Right atrium auricular region (tissue), 2 donors: Measurements from ENCODE around the gene CDHR1. TPM values are rescaled to one million over a fixed set of nuclear protein-coding genes. Genes with fewer than 3 reads are reported as not detected.

ENCODE experiments used
- DNase-seq: peaks from one replicate; pipeline ENCODE4 v3.0.0-alpha.2; 2019; ENCODE audit warnings: low spot score
- H3K27ac ChIP-seq, 2 donors: fragments of 200-600 bp; sonication (generic); 1 replicate in 1 of 2; 2 replicates in 1 of 2; pipeline ENCODE4 v1.5.1; 2016 to 2019
- H3K27me3 ChIP-seq, 2 donors: fragments of 200-600 bp; sonication (generic); one replicate each; pipeline versions ENCODE4 v1.5.1 to v1.6.0; 2017 to 2019
- H3K36me3 ChIP-seq: fragments of 200-600 bp; sonication (generic); one replicate; pipeline ENCODE4 v1.5.1; 2016
- H3K4me1 ChIP-seq, 2 donors: fragments of 200-600 bp; sonication (generic); one replicate each; pipeline versions ENCODE4 v1.5.1 to v1.6.0; 2017 to 2019
- H3K4me3 ChIP-seq, 2 donors: fragments of 200-600 bp; sonication (generic); 1 replicate in 1 of 2; 2 replicates in 1 of 2; pipeline ENCODE4 v1.5.1; 2017 to 2019; ENCODE audit warnings: mild to moderate bottlenecking in 1 of 2, moderate library complexity in 1 of 2
- H3K9me3 ChIP-seq, 2 donors: fragments of 200-600 bp; sonication (generic); one replicate each; pipeline ENCODE4 v1.5.1; 2019
- CTCF ChIP-seq, 2 donors: fragments of 200-600 bp; sonication (generic); IDR thresholded peaks; one replicate each; pipeline ENCODE4 v1.5.1; 2019; ENCODE audit warnings: antibody characterized with exemption in 2 of 2
- total RNA-seq, 2 donors: library from RNA; depleted of rRNA; stranded (reverse); fragments of >200 nt; gene quantifications; one replicate each; pipeline ENCODE4 v1.1.0, GENCODE V29; 2016

CDHR1 gene
- total RNA-seq, 2 donors from 2014 or later, result 0.55 to 1.6 TPM

GRCh38 chr10:84257343-84258020 is 63.1 kb downstream of the CDHR1 start:
- TF ChIP-seq CTCF (IDR thresholded peaks at IDR 0.05), result no peak
- Histone ChIP-seq H3K4me3 (no peak overlapping the region), H3K36me3 (no peaks in the 10 kb centered on the region), H3K27ac (no peak overlapping the region), H3K9me3 (no peaks in the 10 kb centered on the region), H3K4me1 (no peaks in the 10 kb centered on the region), H3K27me3 (no peaks in the 10 kb centered on the region)
- DNase-seq, result no peak

DNA sequence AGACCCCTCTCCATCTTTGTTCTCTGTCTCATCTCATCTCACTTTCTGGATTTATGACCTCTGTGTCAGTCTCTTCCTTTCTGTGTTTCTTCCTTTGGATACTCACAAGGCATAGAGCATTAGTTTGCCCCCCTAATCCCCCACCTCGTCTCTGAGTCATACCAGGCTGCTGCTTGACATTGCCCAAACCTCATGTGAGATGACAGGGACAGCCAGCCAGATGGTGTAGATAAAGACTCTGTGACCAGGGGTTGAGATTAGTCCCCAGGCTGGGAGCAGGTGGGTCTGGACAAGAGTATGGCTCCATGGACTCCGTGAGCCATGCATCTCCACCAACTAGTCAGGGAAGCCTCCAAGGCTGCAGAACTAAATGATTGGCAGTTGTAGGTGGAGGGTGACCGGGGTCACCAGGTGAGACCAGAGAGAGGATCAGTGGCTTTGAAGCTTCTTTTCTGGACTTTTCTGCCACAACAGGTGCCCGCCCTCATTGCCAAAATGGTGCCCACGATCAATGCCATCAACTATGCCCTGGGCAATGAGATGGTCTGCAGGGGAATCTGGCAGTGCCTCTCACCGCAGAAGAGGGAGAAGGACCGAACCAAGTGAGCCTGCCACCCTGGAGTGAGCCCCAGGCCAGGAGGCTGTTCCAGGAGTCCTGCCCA is 63.8 kb downstream of the CDHR1 start:
- no peak overlapping the region for H3K4me3 ChIP-seq
- no peaks in the 10 kb centered on the region for H3K27me3 ChIP-seq
- no peaks in the 10 kb centered on the region for H3K4me1 ChIP-seq
- H3K9me3 ChIP-seq, result no peaks in the 10 kb centered on the region
- H3K36me3 ChIP-seq, result no peaks in the 10 kb centered on the region
- no peak for DNase-seq
- H3K27ac ChIP-seq, result no peak overlapping the region
- no peak for TF ChIP-seq CTCF (IDR thresholded peaks at IDR 0.05)

- no peak for TF ChIP-seq CTCF (IDR thresholded peaks at IDR 0.05)
- Histone ChIP-seq H3K4me3 (no peak overlapping the region), H3K27ac (no peak overlapping the region), H3K4me1 (peaks cover 0 to 6% of the 10 kb centered on the region in 2 donors), H3K36me3 (no peaks in the 10 kb centered on the region), H3K27me3 (no peaks in the 10 kb centered on the region), H3K9me3 (no peaks in the 10 kb centered on the region)
- DNase-seq, result no peak
These were observed 67.0 kb downstream of the CDHR1 start for GRCh38 chr10:84261236-84261915.

DNA sequence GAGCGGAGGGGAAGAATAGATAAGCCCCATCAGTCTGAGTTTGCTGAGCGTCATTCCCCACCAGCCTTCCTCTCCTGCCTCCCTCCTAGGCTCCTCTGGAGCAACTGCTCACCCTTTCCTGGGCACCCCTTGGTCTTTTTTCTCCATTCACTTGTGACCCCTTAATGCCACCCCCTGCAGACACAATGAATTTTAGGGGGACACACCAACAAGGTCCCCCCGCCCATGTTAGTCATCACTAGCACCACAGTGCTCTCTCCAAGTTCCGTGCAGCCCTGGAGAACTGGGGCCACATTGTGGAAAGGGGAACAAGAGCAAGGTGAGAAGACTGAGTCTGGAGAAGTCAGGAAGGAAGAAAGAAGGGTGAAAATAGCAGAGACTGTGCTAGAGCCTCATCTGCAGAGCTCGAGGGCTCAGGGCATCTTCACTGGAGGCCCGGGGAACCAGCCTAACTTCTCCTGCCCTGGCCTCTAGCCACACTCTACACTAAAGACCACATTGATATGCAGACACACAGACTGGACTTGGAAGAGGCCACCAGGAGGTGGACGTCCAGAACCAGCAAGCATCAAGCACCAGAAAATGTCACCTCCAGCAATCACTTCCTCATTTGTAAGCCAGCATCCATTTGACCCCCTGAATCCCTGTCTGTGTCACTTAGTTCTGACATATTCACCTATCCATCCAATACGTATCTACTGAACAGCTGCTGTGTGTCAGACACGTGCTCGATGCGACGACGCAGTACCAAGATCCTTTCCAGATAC is 68.0 kb downstream of the CDHR1 start:
- Histone ChIP-seq H3K27ac (no peak overlapping the region), H3K4me1 (peaks cover 0 to 6% of the 10 kb centered on the region in 2 donors), H3K4me3 (no peak overlapping the region), H3K9me3 (no peaks in the 10 kb centered on the region), H3K36me3 (no peaks in the 10 kb centered on the region), H3K27me3 (no peaks in the 10 kb centered on the region)
- DNase-seq, result no peak
- TF ChIP-seq CTCF (IDR thresholded peaks at IDR 0.05), result no peak

DNA sequence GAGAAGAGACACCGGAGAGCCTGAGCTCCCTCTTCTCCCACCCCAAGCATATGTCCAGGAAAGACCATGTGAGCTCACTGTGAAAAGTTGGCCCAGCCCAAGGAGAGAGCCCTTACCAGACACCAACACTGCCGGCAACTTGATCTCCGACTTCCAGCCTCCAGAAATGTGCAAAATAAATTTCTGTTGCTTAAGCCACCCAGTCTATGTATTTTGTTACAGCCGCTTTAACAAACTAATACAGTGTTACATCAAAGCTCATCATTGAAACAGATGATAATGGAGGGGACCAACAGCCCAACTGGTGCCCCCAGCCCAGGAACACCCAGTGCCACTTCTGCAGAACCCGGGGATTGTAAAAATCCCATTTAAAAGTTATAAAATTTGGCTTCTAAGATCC is 69.4 kb downstream of the CDHR1 start:
- Histone ChIP-seq H3K9me3 (no peaks in the 10 kb centered on the region), H3K27me3 (no peaks in the 10 kb centered on the region), H3K36me3 (no peaks in the 10 kb centered on the region), H3K4me1 (peaks cover 0 to 6% of the 10 kb centered on the region in 2 donors), H3K27ac (no peak overlapping the region), H3K4me3 (no peak overlapping the region)
- TF ChIP-seq CTCF (IDR thresholded peaks at IDR 0.05), result no peak
- no peak for DNase-seq
